HEK293T (cell line): Measurements from ENCODE around the gene MMD2.
A peak's percentile ranks its signal among the peaks of the same experiment; 100 is the strongest.

Experiments
- CTCF ChIA-PET: fragments of 350-600 bp; formaldehyde crosslinking; extraction: SDS; loops from one replicate; lab custom pipeline; 2021; ENCODE audit warnings: antibody characterized with exemption, inconsistent platforms; lab: Yijun Ruan, JAX
- POLR2A ChIA-PET: fragments of 350-600 bp; formaldehyde crosslinking; extraction: SDS; loops from one replicate; lab custom pipeline; 2020; ENCODE audit warnings: antibody characterized with exemption, inconsistent platforms; lab: Yijun Ruan, JAX
- DNase-seq: peaks from one replicate; pipeline ENCODE4 v3.0.0; 2012; ENCODE audit warnings: mixed read lengths; ENCODE audit errors: extremely low spot score
- ARNT ChIP-seq: fragments of 450-650 bp; IDR thresholded peaks from 2 replicates; pipeline ENCODE4 v1.6.1; 2017; ENCODE audit warnings: mild to moderate bottlenecking
- BHLHE40 ChIP-seq: fragments of 450-650 bp; IDR thresholded peaks from 2 replicates; pipeline ENCODE4 v1.6.1; 2016; ENCODE audit warnings: mild to moderate bottlenecking, moderate library complexity, borderline replicate concordance
- CTBP1 ChIP-seq: fragments of 450-650 bp; IDR thresholded peaks from 2 replicates; pipeline ENCODE4 v1.6.1; 2016; ENCODE audit warnings: borderline replicate concordance
- ELF4 ChIP-seq: fragments of 450-650 bp; IDR thresholded peaks from 2 replicates; pipeline ENCODE4 v1.6.1; 2017; ENCODE audit warnings: antibody characterized with exemption
- FOXA1 ChIP-seq: fragments of 450-650 bp; IDR thresholded peaks from 2 replicates; pipeline ENCODE4 v1.6.1; 2016; ENCODE audit warnings: mild to moderate bottlenecking
- FOXK2 ChIP-seq: fragments of 450-650 bp; IDR thresholded peaks from 2 replicates; pipeline ENCODE4 v1.6.1; 2016; ENCODE audit warnings: mild to moderate bottlenecking
- FOXM1 ChIP-seq: fragments of 450-650 bp; IDR thresholded peaks from 2 replicates; pipeline ENCODE4 v1.6.1; 2017; ENCODE audit warnings: mild to moderate bottlenecking, borderline replicate concordance
- HDGF ChIP-seq: fragments of 450-650 bp; IDR thresholded peaks from 2 replicates; pipeline ENCODE4 v1.6.1; 2017; ENCODE audit warnings: antibody characterized with exemption, borderline replicate concordance
- L3MBTL2 ChIP-seq: fragments of 450-650 bp; conservative IDR thresholded peaks from 2 replicates; pipeline ENCODE4 v1.6.1; 2016; ENCODE audit warnings: mild to moderate bottlenecking
- LEF1 ChIP-seq: fragments of 450-650 bp; IDR thresholded peaks from 2 replicates; pipeline ENCODE4 v1.6.1; 2017; ENCODE audit warnings: mild to moderate bottlenecking, borderline replicate concordance
- NFRKB ChIP-seq: fragments of 450-650 bp; IDR thresholded peaks from 2 replicates; pipeline ENCODE4 v1.6.1; 2016; ENCODE audit warnings: mild to moderate bottlenecking, moderate library complexity
- PKNOX1 ChIP-seq: fragments of 450-650 bp; IDR thresholded peaks from 2 replicates; pipeline ENCODE4 v1.6.1; 2016
- SP1 ChIP-seq: fragments of 450-650 bp; IDR thresholded peaks from 2 replicates; pipeline ENCODE4 v1.6.1; 2017
- SUZ12 ChIP-seq: fragments of 450-650 bp; IDR thresholded peaks from 2 replicates; pipeline ENCODE4 v1.6.1; 2016; ENCODE audit warnings: mild to moderate bottlenecking
- TARDBP ChIP-seq: fragments of 450-650 bp; IDR thresholded peaks from 2 replicates; pipeline ENCODE4 v1.6.1; 2016
- ZNF384 ChIP-seq: fragments of 450-650 bp; IDR thresholded peaks from 2 replicates; pipeline ENCODE4 v1.6.1; 2016

The MMD2 gene

GRCh38 chr7:4943297-4943696, 15.7 kb downstream of the MMD2 start:
- ChIA-PET CTCF (no interaction called here), POLR2A (no interaction called here)
- no peak for DNase-seq
- TF ChIP-seq ZNF384 (no peak), FOXA1 (no peak), TARDBP (no peak), HDGF (no peak), ELF4 (no peak), L3MBTL2 (no peak), SP1 (no peak), CTBP1 (no peak), PKNOX1 (no peak), LEF1 (no peak)

- no peak for TF ChIP-seq TARDBP
- no peak for TF ChIP-seq HDGF
- TF ChIP-seq ELF4 = no peak
- TF ChIP-seq SUZ12 = no peak
- TF ChIP-seq L3MBTL2 = no peak
- TF ChIP-seq FOXM1 = no peak
- no peak for TF ChIP-seq CTBP1
- no peak for TF ChIP-seq NFRKB
- no peak for TF ChIP-seq PKNOX1
- no peak for TF ChIP-seq FOXA1
- no peak for TF ChIP-seq BHLHE40
- TF ChIP-seq FOXK2 = no peak
- TF ChIP-seq SP1 = no peak
- no peak for TF ChIP-seq LEF1
- ChIA-PET CTCF (no interaction called here), POLR2A (no interaction called here)
- DNase-seq = no peak
Measured at GRCh38 chr7:4939971-4940728, 18.8 kb downstream of the MMD2 start.

GRCh38 chr7:4937411-4937810, 21.6 kb downstream of the MMD2 start:
- TF ChIP-seq L3MBTL2 (no peak), BHLHE40 (no peak), LEF1 (no peak), FOXA1 (no peak), NFRKB (no peak), FOXK2 (no peak), TARDBP (no peak), FOXM1 (no peak), SUZ12 (no peak), ARNT (no peak), ELF4 (no peak), ZNF384 (no peak), SP1 (no peak), CTBP1 (no peak), PKNOX1 (no peak), HDGF (no peak)
- no peak for DNase-seq
- ChIA-PET POLR2A (no interaction called here), CTCF (no interaction called here)

- CTCF ChIA-PET = no interaction called here
- TF ChIP-seq BHLHE40 (no peak), ELF4 (no peak), SP1 (no peak), ZNF384 (no peak), SUZ12 (no peak), FOXA1 (no peak), LEF1 (no peak), ARNT (no peak), PKNOX1 (no peak), TARDBP (no peak), FOXK2 (no peak), L3MBTL2 (no peak), HDGF (no peak), CTBP1 (no peak), NFRKB (no peak), FOXM1 (no peak)
- POLR2A ChIA-PET = no interaction called here
- no peak for DNase-seq
Measured at GRCh38 chr7:4934419-4935025, 24.5 kb downstream of the MMD2 start.

- TF ChIP-seq TARDBP (no peak), BHLHE40 (no peak), PKNOX1 (0 out of 2 replicates have a peak, but pooled peaks have one; percentile 4)
- no peak for DNase-seq
- CTCF ChIA-PET = no interaction called here
- POLR2A ChIA-PET = no interaction called here
Measured at GRCh38 chr7:4931943-4932342, 27.0 kb downstream of the MMD2 start.
